Cardiac septum (tissue), 1 donor: ENCODE data around the gene HMGXB3. TPM values are rescaled to one million over a fixed set of nuclear protein-coding genes. Genes with fewer than 3 reads are reported as not detected.

ENCODE experiments used
- DNase-seq: peaks from one replicate; pipeline ENCODE4 v3.0.0-alpha.2; 2020; ENCODE audit warnings: low spot score
- intact Hi-C: fragments of 100-400 bp; cut with DNase I; formaldehyde crosslinking; loops from one replicate; pipeline ENCODE4 v1.14.0; 2022
- total RNA-seq: library from RNA; stranded (reverse); fragmentation: NEBNext Ultra II Directional; extraction: Animal tissue kit (Norgen Biotek cat#: 25700); gene quantifications from one replicate; pipeline ENCODE4 v1.2.1, GENCODE V29; 2021
- donor health status: DM: no; HTN: no; CAD: no.

HMGXB3 gene
- total RNA-seq, 1 donor from 2014 or later, result 17.6 TPM

DNA sequence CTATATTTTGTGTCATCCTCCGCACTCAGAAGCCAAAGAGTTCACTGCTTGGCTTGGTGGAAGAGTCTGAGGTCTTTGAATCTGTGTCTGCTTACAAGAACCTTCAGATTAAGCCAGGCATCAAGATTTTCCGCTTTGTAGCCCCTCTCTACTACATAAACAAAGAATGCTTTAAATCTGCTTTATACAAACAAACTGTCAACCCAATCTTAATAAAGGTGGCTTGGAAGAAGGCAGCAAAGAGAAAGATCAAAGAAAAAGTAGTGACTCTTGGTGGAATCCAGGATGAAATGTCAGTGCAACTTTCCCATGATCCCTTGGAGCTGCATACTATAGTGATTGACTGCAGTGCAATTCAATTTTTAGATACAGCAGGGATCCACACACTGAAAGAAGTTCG lies 19.3 kb upstream of the HMGXB3 start:
- no peak for DNase-seq
- intact Hi-C loops, result no loop called here

DNA sequence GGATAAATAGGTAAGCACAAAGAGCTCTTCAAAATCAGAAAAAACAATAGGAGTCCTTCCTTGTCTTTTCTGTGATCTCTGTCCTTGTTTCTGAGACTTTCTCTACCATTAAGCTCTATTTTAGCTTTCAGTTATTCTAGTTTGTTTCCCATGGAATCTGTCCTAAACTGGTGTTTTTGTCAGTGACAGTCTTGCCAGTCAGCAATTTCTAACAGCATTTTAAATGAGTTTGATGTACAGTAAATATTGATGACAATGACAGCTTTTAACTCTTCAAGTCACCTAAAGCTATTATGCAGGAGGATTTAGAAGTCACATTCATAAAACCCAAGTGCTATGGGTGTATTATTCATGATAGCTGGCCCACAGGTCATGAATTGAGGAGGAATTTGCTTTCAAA lies 18.0 kb upstream of the HMGXB3 start:
- intact Hi-C loops, result no loop called here
- DNase-seq, result no peak

DNA sequence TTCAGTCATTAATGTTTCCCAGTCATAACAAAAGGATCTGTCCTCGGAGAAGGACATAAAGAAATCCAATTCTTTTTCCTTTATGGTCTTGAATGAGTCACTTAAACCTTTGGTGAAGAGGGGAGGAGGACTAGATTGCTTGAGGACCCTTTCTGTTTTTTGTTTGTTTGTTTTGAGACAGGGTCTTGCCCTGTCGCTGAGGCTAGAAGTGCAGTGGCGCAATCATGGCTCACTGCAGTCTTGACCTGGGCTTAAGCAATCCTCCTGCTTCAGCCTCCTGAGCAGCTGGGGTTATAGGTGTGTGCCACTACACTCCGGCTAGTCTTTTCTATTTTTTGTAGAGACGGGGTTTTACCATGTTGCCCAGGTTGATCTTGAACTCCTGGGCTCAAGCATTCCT lies 12.4 kb upstream of the HMGXB3 start:
- intact Hi-C loops, result no loop called here
- no peak for DNase-seq

DNA sequence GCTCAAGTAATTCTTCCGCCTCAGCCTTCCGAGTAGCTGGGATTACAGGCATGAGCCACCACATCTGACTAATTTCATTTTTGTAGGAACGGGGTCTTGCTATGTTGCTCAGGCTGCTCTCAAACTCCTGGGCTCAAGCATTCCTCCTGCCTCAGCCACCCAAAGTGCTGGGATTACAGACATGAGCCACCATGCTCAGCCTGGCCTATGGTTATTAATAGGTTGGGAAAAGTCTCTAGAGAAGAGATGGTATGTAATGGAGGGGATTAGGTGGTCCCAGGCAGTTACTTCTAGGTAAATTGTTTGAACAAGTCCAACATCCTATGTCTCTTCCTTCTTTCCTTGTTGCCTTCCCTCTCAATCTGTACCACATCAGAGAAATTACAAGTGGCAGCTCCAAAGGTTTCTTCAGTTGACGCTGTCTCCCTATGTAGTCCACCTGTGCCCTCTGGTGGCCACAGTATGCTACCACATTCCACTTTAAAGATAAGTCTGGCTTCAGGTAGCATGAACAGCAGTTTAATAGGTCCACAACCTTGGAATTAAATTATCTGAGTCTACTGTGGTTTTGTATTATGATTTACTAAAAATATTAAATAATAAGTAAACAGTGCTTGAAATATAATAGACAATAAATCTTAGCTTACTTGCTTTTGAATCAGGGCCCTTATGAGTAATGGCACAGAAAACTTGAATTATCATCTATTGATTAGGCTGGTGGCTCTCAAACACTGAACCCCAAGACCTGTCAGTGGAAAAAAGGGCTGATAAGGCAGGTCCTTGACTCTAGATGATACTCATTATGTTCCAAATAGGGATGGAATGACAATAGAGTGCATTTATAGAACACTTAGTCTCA lies 9.8 kb upstream of the HMGXB3 start:
- intact Hi-C loops, result loop anchor here (2.0 kb wide), 2 partner anchors 156 to 354 kb away; no protein-coding TSS in a partner anchor
- DNase-seq, result no peak

GRCh38 chr5:149993471-149993870 lies 7.1 kb upstream of the HMGXB3 start:
- intact Hi-C loops, result no loop called here
- no peak for DNase-seq

DNA sequence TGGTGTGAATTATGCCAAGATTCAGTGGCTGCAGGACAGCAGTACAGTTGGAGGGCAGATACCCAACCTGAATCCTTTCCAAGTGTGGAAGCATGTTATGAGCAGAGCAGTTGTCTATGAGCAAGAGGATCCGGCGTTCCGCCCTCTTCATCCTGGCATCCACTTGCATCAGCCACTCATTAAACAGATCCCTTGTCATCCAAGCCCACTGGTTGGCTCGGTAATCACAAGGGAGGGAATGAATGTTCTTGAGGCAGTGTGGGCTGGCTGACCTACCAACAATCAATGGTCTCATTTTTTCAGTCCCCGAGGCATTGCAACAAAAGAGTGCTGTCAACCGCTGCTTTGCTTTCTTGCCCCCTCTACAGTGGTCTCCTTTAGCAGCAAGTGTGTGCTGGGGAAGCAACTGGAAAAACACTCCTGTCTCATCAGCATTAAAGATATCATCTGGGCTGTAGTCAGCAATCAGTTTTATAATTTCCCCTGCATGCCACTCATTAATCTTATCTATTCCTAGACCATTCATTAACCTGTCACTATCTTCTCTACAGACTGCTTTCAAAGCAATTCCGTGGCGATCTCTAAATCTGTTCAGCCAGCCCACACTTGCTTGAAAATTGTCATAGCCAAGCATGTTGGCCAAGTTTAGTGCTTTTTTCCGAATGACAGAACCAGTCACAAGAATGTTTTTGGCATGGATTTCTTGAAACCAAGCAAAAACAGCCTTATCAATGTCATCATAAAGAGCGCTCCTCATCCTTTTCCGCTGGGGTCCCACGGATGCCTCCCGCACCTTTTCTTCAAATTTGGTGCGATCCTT lies 4.9 kb upstream of the HMGXB3 start:
- intact Hi-C loops, result no loop called here
- no peak for DNase-seq

- intact Hi-C loops, result no loop called here
Observed at GRCh38 chr5:149996205-149996890, 4.2 kb upstream of the HMGXB3 start.

DNA sequence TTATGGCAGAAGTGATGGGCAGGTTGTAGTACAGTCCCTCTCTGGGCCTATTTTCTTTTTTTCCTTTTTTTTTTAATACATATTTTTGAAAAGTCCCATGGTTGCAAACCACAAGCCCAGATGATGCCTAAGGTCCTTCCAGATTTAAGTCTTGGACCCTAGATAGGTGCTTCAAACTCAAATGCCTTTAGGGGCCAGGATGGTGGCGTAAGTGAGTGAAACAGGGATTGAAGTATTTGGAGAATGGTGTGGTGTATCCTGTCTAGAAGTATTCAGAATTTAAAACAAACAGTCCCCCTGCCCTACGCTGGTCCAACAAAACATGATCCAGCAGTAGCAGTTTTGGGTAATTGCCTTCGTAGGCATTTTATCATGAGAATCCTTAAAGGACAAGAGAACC lies 2.3 kb upstream of the HMGXB3 start:
- intact Hi-C loops, result no loop called here

More at GRCh38 chr5:149996205-149996890, 4.2 kb upstream of the HMGXB3 start:
- no peak for DNase-seq

DNA sequence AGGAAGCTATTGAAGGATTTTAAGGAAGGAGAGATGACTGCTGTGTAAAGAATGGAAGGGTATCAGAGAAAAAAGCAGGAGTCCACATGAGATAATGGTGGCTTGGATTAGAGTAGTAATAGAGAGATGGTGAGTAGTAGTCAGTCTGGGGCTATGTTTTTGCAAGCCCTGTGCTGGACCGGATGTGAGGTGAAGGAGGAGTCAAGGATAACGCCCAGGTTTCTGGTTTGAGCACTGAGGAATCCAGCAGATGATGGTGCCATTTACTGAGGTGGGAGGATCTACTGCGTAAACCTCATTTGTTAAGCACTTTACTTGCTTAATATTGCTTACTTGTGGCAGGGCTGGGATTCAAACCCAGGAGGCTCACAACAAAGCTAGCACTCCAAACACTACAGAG lies 1.2 kb upstream of the HMGXB3 start:
- no peak for DNase-seq
- intact Hi-C loops, result no loop called here

More for the DNA sequence above, 2.3 kb upstream of the HMGXB3 start:
- no peak for DNase-seq

DNA sequence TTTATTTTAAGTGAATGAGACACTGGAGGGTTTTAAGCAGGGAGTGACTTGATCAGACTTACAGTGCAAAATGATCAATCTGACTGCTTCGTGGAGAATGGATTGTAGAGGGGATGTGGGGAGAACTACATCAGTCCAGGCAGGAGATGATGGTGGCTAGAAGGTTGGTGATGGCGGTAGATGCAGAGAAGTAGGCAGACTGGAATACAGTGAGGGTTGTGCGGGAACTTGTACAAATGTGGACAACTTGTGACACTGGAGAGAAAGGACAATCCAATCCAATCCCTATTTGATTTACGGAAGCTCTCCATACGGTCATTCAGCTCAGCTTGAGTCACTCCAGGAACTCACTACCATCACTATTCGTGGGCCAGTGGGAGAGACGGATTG lies 678 bp upstream of the HMGXB3 start:
- DNase-seq, result no peak
- intact Hi-C loops, result no loop called here

- intact Hi-C loops, result no loop called here
- DNase-seq, result no peak
Observed at GRCh38 chr5:150000990-150001659, 586 bp downstream of the HMGXB3 start.

- intact Hi-C loops, result no loop called here
- DNase-seq, result no peak
Observed at GRCh38 chr5:150001660-150002486, 1.3 kb downstream of the HMGXB3 start.

DNA sequence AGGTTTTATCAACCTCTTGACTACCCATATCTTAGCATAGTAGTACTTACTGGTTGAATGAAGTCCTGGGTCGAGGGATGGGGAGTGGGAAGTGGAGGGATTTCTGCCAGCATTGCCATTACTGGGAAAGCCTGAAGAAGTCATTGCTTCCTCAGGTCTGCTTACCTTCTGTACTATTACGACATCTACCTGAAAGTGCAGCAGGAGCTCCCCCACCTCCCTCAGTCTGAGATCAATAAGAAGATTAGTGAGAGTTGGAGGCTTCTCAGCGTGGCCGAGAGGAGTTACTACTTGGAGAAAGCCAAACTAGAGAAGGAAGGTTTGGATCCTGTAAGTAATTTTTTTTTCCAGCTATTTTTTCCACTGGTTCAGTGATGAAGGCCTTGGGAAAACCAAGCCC lies 5.8 kb downstream of the HMGXB3 start:
- intact Hi-C loops, result no loop called here
- DNase-seq, result no peak

GRCh38 chr5:150007050-150007449 lies 6.5 kb downstream of the HMGXB3 start:
- no peak for DNase-seq
- intact Hi-C loops, result no loop called here

- DNase-seq, result no peak
- intact Hi-C loops, result no loop called here
Observed at GRCh38 chr5:150009671-150010387, 9.3 kb downstream of the HMGXB3 start.

GRCh38 chr5:150013931-150014330 lies 13.4 kb downstream of the HMGXB3 start:
- DNase-seq, result no peak
- intact Hi-C loops, result no loop called here

- no peak for DNase-seq
- intact Hi-C loops, result no loop called here
Observed at GRCh38 chr5:150014456-150014855, 13.9 kb downstream of the HMGXB3 start.

GRCh38 chr5:150015415-150015814 lies 14.9 kb downstream of the HMGXB3 start:
- intact Hi-C loops, result no loop called here
- DNase-seq, result no peak
